Measurements from ENCODE around the gene SORCS2.

Gene SORCS2

GRCh38 chr4:7375427-7375826, 183.1 kb downstream of the SORCS2 start:
- no peak for DNase-seq (ENCODE audit: low read depth in 2 of 2)

- DNase-seq (ENCODE audit: low read depth in 2 of 2), result no peak
These were observed 185.0 kb downstream of the SORCS2 start for GRCh38 chr4:7377223-7377865.

- no peak for DNase-seq (ENCODE audit: low read depth in 2 of 2)
These were observed 186.8 kb downstream of the SORCS2 start for GRCh38 chr4:7379186-7379585.

- no peak for DNase-seq (ENCODE audit: low read depth in 2 of 2)
These were observed 187.4 kb downstream of the SORCS2 start for GRCh38 chr4:7379719-7380118.

DNA sequence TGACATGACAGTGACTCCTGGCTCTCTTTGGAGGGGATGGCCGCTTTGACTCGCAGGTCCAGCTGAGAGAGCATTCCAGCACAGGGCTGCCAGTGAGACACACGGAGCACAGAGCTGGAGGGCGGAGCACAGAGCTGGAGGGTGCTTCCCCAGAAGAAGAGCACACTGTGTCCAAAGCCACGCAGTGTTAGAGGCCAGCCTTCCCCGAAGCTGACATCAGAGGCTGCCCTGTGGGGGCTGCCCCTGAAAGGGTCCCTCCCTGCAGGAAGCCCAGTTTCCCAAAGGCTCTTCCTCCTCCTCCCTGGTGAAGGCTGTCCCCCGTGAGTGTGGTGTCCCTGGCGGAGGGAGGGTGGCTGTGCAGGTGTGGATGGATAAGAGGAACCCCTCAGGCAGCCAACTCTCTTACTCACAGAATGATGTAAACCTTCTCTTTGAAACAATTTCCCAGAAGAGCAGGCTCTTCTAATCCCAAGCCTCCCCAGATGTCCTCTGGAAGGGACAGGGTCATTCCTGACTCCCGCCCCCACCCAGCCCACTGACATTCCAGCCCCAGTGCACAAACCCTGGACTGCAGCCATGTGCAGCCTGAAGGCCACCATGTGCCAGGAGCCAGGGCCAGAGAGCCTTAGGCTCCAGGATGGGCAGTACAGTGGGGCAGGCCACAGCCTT, 189.0 kb downstream of the SORCS2 start:
- DNase-seq (ENCODE audit: low read depth in 2 of 2), result no peak

DNA sequence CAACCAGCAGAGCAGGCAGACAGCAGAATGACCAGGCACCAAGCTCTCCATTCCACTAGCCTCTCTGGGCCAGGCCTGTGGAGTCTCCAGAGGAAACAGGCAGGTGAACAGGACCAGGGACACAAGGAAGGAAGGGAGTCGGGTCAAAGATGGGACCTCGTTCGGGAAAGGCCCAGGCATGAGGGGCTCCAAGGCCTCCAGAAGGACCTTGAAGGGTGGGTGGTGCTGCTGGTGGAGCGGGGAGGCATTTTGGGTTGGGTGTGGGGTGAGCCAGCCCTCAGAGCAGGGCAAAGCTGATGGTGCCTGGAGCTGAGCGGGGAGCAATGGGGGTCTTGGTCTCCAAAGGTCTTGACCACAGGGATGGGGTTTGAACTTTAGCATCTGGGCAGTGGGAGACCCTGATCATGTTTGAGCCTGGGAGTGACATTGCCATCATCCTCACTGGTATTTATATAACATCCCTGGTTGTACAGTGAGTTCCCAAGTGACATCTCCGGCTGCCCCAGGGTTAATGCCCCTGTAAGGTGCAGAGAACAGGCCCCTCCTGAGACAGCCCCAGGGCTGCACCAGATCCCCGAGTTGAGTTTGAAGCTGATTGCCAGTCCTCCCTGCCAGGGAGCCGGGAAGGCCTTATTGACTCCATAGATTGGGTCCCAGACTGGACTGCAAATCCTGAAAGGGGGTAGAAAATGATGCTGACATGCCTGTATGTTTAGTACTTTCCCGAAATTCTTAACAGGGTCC, 189.7 kb downstream of the SORCS2 start:
- no peak for DNase-seq (ENCODE audit: low read depth in 2 of 2)

GRCh38 chr4:7382634-7383014, 190.3 kb downstream of the SORCS2 start:
- DNase-seq (ENCODE audit: low read depth in 2 of 2), result no peak

- DNase-seq (ENCODE audit: low read depth in 2 of 2), result no peak
These were observed 190.9 kb downstream of the SORCS2 start for GRCh38 chr4:7383266-7383665.

DNA sequence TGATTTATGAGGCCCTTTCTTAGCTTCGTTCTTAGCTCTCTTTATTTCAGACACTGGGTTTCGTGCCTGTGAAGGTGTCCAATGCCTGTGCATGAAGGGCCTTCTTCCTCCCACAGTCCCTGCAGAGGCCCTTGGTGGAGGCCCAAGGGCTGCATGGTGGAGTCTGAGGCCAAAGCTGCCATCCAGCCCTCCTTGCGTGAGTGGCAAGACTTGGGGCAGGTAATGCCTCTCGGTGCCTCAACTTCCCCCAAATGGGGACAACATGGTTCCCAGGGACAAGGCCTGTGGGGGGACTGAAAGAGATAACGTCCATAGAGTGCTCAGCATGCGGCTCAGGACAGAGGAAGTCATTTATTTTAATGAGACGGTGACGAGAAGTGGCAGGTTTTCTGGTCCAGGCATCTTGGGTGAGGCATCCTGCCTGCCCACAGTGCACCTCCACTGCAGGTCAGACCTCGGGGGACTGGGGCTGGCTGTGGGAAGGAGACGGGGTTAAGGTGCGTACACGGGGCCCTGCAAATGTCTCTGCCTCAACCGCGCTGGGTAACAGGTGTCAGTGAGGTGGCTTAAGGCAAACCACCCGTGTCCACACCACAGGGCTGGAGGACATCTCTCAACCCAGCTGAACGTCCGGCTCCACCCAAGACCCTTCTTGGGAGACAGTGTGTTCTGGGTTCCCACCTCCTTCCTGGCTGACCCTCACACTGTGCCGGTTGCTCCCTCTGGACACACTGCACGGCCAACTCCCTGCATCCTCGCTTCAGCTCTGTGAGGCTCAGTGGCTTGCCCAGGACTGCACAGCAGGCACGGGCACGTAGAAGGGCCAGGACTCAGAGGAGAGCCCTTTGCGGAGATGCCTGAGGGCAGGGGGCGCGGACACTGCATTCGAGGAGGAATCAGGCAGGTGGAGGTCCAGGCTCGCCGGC, 191.9 kb downstream of the SORCS2 start:
- no peak for DNase-seq (ENCODE audit: low read depth in 2 of 2)

GRCh38 chr4:7384929-7385890, 192.9 kb downstream of the SORCS2 start:
- DNase-seq (ENCODE audit: low read depth in 2 of 2), result no peak

GRCh38 chr4:7387925-7388324, 195.6 kb downstream of the SORCS2 start:
- DNase-seq (ENCODE audit: low read depth in 2 of 2), result no peak

DNA sequence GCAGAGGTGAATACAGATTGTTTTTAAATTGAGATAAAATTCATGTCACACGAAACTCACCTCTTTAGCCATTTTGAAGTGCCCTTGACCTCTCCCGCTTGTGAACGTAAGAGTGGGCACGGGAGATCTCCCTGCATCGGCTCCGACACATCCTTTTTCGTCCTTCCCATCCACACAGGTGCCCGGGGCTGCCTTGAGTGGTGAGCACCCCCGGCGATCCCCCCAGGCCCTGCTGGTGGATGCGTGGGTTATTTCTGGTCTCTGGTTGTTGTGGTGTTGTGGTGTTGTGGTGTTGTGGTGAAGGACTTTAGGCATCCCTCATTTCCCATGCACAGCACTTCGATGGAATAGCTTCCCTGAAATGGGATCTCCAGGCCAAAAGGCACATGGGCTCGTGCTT, 196.3 kb downstream of the SORCS2 start:
- no peak for DNase-seq (ENCODE audit: low read depth in 2 of 2)

GRCh38 chr4:7389101-7389701, 196.9 kb downstream of the SORCS2 start:
- DNase-seq (ENCODE audit: low read depth in 2 of 2), result no peak

DNA sequence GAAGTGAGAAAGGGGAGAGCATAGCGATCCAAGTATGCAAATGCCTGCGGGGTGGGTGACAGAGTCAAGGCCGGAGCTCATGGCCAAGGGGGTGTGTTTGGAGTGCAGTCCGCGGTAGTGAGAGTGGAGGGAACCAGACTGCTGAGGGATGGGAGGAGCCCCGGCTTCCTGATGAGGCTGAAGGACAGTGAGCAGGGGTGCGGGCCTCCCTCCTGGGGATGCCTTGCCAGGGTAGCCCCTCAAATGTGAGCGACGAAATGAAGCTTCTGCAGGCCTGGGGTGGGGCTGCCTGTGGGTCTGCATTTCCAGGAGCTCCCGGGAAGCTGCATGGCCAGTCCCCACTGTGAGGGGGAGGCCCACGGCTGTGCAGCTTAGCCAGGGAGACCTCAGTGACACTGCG, 197.4 kb downstream of the SORCS2 start:
- no peak for DNase-seq (ENCODE audit: low read depth in 2 of 2)

GRCh38 chr4:7390336-7390735, 198.0 kb downstream of the SORCS2 start:
- DNase-seq (ENCODE audit: low read depth in 2 of 2), result no peak

GRCh38 chr4:7390906-7391636, 198.7 kb downstream of the SORCS2 start:
- DNase-seq (ENCODE audit: low read depth in 2 of 2), result no peak

DNA sequence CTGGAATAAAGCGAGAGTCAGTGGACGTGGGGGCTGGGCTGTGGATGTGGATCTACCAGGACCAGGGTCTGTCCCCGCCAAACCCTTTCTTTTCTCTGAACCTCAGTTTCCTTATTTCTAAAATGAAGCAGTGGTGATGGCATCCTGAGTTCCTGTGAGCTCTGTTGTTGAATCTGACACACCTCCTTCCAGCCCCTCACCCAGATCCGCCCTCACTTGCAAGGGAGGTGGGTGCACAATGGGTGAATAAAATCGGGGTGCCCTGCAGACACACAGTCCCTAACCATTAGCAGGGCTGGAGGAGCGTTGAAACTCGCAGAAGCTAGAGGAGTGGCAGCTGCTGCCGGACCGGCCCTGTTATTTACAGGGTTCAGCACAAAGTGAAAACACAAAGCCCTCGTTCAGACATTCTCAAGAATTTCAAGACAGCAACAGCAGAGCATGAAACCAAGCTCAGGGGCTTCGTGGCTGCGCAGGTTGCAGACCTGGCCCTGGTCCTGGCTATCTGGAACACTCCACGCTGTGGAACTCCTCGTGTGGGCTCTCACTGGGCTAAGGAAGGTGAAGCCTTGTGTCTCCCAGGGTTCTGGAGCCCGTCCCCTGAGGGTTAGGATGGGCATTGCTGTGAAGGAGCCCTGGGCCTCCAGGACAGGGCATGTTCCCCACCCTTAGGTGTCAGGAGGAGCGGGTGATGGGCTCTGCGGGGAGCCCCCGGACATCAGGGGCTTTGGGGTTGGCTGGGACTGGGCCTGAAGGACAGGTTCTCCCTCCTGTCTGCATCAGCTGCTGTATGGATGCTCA, 199.5 kb downstream of the SORCS2 start:
- DNase-seq (ENCODE audit: low read depth in 2 of 2), result no peak

GRCh38 chr4:7392438-7393421, 200.4 kb downstream of the SORCS2 start:
- DNase-seq (ENCODE audit: low read depth in 2 of 2), result no peak
